Thyroid gland (tissue), 4 donors: Measurements from ENCODE around the gene IL21R.

Source experiments
- CTCF ChIP-seq, 6 experiments: fragments of 200-600 bp in 3 of 6; fragments of 450-650 bp in 3 of 6; sonication (generic) in 3 of 6; IDR thresholded peaks; one replicate each; pipeline ENCODE4 v1.5.1; 2016 to 2019; ENCODE audit warnings: antibody characterized with exemption in 6 of 6, mild to moderate bottlenecking in 2 of 6, inconsistent platforms in 1 of 6, moderate library complexity in 1 of 6
- POLR2A ChIP-seq, 2 donors: fragments of 450-650 bp; IDR thresholded peaks; one replicate each; pipeline ENCODE4 v1.6.1; 2017; ENCODE audit warnings: antibody characterized with exemption in 2 of 2, mild to moderate bottlenecking in 2 of 2, moderate library complexity in 1 of 2

- TF ChIP-seq CTCF (IDR thresholded peaks at IDR 0.05) = no peak
- TF ChIP-seq POLR2A (IDR thresholded peaks at IDR 0.05) = no peak
Measured at GRCh38 chr16:27379919-27380318, 22.1 kb upstream of the IL21R start.
